Prostate gland (tissue), 2 donors: Measurements from ENCODE around the gene FBXO30.

Experiments
- POLR2A ChIP-seq: fragments of 450-650 bp; IDR thresholded peaks from one replicate; pipeline ENCODE4 v1.6.1; 2016; ENCODE audit warnings: antibody characterized with exemption, mild to moderate bottlenecking
- POLR2AphosphoS5 ChIP-seq: sonication (generic); formaldehyde crosslinking; IDR thresholded peaks from one replicate; pipeline ENCODE4 v1.6.1; 2017; ENCODE audit warnings: antibody characterized with exemption
- TF ChIP-seq, protein P1 (sequence below), 4 experiments: fragments of 200-600 bp in 2 of 4; fragments of 450-650 bp in 2 of 4; sonication (generic) in 2 of 4; IDR thresholded peaks; 1 replicate in 3 of 4; 2 replicates in 1 of 4; pipeline ENCODE4 v1.5.1; 2016 to 2019; ENCODE audit warnings: antibody characterized with exemption in 4 of 4, mild to moderate bottlenecking in 2 of 4, moderate library complexity in 2 of 4

DNA sequence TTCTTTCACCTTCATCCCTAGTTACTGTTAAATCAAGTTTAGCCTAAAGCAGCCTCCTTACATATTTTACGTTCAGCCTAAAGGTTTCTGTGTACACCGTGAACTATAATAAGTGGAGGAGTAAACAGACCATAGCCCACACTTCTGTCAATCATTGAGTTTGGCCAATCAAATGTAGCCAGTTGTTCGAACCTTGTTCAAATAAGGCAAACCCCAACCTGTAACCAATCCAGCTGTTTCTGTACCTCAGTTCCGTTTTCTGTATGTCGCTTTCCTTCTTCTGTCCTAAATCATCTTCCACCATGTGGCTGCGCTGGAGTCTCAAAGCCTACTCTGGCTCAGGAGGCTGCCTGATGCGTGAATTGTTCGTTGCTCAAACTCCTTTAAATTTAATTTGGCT is 1.8 kb upstream of the FBXO30 start:
- TF ChIP-seq, protein P1, sequence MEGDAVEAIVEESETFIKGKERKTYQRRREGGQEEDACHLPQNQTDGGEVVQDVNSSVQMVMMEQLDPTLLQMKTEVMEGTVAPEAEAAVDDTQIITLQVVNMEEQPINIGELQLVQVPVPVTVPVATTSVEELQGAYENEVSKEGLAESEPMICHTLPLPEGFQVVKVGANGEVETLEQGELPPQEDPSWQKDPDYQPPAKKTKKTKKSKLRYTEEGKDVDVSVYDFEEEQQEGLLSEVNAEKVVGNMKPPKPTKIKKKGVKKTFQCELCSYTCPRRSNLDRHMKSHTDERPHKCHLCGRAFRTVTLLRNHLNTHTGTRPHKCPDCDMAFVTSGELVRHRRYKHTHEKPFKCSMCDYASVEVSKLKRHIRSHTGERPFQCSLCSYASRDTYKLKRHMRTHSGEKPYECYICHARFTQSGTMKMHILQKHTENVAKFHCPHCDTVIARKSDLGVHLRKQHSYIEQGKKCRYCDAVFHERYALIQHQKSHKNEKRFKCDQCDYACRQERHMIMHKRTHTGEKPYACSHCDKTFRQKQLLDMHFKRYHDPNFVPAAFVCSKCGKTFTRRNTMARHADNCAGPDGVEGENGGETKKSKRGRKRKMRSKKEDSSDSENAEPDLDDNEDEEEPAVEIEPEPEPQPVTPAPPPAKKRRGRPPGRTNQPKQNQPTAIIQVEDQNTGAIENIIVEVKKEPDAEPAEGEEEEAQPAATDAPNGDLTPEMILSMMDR (IDR thresholded peaks at IDR 0.05): no peak
- TF ChIP-seq POLR2A: no peak
- no peak for TF ChIP-seq POLR2AphosphoS5
